GM12872 (cell line): ENCODE results near the gene SECTM1.

Source experiments
- CTCF ChIP-seq: IDR thresholded peaks from 3 replicates; pipeline ENCODE4 v1.5.1; 2011; ENCODE audit warnings: low read depth, mild to moderate bottlenecking, low read length, moderate library complexity; ENCODE audit not compliant: insufficient read depth

Gene SECTM1

DNA sequence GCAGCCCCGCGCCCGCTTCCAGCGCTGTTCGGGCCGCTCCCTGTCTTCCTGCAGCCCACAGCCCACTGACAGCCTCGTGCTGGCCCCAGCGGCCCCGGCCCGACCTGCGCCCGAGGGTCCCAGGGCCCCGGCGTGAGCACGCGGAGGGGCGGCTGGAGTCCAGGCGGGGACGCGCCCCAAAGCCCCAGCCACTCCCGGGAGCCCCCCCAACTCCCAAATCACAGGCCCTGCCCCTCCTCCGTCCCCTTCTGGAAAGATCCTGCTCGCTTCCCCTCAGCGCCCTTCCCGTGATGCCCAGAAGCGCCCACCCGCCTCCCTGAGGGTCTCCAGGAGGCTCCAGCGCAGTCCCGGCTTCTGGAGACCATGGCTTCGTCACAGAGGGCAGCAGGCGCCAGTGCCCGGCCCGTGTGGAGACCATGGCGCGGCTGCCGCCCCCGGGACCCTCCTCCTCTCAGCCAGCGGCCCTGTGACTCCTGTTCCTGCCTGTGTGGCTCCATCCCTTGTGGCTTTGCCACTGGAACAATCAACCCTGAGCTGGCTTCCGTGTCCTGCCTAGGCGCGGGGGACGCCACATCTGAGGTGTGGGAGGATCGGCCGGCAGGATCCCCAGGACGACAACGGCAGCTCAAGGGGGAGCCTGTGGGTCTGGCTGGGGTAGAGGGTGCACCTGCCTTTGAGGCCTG, 41.9 kb upstream of the SECTM1 start:
- TF ChIP-seq CTCF: no peak

DNA sequence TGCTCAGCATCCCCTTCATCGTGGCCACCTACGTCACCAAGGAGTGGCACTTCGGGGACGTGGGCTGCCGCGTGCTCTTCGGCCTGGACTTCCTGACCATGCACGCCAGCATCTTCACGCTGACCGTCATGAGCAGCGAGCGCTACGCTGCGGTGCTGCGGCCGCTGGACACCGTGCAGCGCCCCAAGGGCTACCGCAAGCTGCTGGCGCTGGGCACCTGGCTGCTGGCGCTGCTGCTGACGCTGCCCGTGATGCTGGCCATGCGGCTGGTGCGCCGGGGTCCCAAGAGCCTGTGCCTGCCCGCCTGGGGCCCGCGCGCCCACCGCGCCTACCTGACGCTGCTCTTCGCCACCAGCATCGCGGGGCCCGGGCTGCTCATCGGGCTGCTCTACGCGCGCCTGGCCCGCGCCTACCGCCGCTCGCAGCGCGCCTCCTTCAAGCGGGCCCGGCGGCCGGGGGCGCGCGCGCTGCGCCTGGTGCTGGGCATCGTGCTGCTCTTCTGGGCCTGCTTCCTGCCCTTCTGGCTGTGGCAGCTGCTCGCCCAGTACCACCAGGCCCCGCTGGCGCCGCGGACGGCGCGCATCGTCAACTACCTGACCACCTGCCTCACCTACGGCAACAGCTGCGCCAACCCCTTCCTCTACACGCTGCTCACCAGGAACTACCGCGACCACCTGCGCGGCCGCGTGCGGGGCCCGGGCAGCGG, 41.2 kb upstream of the SECTM1 start:
- no peak for TF ChIP-seq CTCF

- TF ChIP-seq CTCF: no peak
These were observed 40.4 kb upstream of the SECTM1 start for GRCh38 chr17:82373731-82374625.

DNA sequence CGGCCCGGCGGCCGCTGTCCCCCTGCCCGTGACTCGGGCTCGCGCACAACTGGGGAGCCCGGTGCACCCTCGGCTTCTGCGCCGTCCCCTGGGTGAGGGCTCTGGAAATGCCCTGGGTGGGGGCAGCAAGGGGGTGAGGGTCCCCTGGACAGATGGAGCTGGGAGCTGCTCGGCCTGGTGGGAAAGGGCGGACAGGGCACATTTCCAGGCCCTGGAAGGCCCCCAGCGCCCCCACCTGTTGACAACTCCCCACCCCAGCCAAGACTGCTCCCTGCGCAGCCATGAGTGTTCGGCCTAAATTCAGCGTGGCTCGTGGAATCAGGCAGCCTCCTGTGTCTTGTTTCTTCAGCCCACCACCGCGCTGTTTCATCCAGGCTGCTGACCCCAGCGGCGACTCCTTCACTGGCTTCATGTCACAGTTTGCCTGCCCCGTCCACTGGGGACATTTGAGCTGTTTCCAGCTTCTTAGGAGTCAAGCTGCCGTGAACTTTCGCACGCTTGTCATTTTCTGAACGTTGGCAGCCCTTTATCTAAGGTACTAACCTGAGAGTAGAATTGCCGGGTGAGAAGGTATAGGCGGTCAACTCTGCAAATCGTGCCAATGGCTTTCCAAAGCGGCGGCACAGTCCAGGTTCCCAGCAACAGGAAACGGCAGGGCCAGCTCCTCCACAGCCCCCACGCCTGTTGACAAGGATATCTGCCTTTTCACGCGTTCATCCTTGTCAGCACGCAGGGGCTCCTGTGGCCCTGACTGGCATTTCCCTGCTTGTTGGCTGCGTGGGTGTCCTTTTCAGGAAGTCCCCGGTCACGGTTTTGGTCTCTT, 38.9 kb upstream of the SECTM1 start:
- no peak for TF ChIP-seq CTCF

DNA sequence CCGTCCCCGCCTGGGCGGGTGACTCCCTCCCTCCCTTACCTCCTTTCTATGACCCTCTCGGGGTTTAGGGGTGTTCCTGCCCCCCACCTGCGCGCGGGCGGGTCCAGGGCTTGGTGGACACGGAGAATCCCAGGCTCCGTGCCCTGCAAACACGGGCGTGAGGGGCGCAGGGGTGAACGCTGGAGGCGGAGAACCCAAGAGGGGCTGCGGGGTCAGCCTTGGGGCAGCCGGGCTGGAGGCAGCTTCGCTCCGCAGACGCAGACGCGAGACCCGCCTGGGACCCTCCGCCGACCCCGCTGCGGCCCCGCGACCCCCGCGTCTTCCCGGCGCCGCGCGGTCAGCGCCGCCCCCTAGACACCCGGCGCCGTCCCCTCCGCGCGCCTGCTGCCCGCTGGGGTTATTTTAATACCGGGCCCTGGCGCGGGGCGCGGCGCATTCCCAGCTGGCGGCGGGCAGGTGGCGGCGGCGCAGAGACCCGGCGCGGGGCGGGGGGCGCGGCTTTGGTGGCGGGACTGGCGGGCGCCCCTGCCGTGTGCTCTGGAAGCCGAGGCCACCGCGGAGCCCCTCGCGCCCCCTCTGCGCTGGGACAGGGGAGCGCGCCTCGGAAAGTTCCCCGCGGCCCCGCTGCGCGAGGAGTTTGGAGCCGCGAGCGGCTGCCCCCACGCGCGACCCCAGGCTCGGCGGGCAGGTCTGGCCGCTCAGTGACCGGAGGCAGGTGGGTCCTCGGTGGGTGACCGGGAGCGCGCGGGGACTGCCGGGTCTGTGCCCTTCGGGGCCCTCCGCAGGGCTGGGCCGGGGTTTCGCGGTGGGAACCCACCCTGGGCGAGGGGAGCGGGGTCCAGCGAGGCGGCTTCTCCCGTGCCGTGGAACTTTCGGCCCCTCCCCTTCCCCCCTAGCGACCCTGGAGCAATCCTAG, 38.0 kb upstream of the SECTM1 start, which contains the start of gene UTS2R:
TSS of gene UTS2R (plus strand) at position 433 of the 916 bp plus-strand sequence. CDS start 2,560 bp downstream, outside the sequence.
- TF ChIP-seq CTCF: no peak

DNA sequence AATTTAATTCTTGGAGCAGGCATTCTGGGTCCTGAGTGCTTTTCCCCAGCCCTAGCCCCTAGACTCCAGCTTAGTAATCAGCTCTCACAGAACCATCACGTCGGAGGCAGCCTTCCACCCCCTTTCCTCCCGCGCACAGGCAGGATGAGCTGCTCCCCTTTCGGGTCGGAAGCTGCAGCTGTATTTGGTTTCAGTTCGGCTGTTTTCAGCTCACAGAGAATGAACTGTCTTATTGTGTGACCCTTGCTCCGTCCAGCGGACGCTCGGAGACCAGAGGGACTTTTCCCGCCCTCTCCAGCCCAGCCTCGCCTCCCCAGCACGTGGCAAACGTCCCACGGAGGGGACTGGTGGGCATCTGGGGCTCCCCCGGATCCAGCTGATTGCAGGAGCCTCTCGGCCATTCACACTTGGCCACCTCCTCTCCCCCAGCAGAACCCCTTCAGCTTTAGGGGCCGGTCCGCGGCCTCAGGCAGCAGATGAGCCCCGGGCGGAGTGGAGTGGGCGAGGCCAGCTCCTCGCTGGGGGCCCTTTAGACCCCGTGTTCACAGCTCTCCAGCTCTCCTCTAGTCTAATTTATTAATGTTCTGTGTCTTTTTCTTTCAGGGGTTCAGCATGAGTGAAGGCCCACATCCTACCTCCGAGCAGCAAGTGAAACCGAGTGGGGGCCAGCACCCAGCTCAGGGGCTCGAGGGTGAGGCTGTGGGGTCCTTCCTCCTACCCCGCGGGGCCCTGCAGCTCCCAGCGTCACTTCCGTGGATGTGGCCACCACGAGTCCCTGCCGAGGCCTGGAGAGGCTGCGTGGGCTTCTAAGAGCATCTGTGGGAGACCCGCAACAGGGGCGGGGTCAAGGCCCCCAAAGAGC, 37.1 kb upstream of the SECTM1 start:
- TF ChIP-seq CTCF: no peak
